Neural cell (in vitro differentiated cells): Measurements from ENCODE around the gene PGLYRP1. TPM values are rescaled to one million over a fixed set of nuclear protein-coding genes. Genes with fewer than 3 reads are reported as not detected.

Experiments
- H2AFZ ChIP-seq: fragments of 200-600, 300-800 bp; sonication (generic), shearing (Covaris generic); 2 replicates; pipeline ENCODE4 v1.6.0; 2014; ENCODE audit warnings: low read depth, mild to moderate bottlenecking, antibody characterized with exemption, low read length, moderate library complexity
- H3F3A ChIP-seq: fragments of 200-600 bp; shearing (Covaris generic); 2 replicates; pipeline ENCODE4 v1.6.1; 2016; ENCODE audit warnings: mild to moderate bottlenecking, moderate library complexity, mixed read lengths, antibody characterized with exemption, low read length; ENCODE audit not compliant: insufficient read depth, poor library complexity, severe bottlenecking
- H3K27ac ChIP-seq: fragments of 200-600, 300-800 bp; sonication (generic), shearing (Covaris generic); 2 replicates; pipeline ENCODE4 v1.5.1; 2014; ENCODE audit warnings: mild to moderate bottlenecking, low read length, moderate library complexity
- H3K27me3 ChIP-seq: fragments of 300-800, 200-600 bp; sonication (generic), shearing (Covaris generic); 2 replicates; pipeline ENCODE4 v1.6.0; 2014; ENCODE audit warnings: mild to moderate bottlenecking, low read depth, low read length, moderate library complexity; ENCODE audit not compliant: insufficient read depth
- H3K36me3 ChIP-seq: fragments of 300-800, 200-600 bp; sonication (generic), shearing (Covaris generic); 2 replicates; pipeline ENCODE4 v1.5.1; 2014; ENCODE audit warnings: mild to moderate bottlenecking, antibody characterized with exemption, low read length, moderate library complexity; ENCODE audit not compliant: insufficient read depth
- H3K4me2 ChIP-seq: fragments of 300-800, 200-600 bp; sonication (generic), shearing (Covaris generic); 2 replicates; pipeline ENCODE4 v1.6.0; 2014; ENCODE audit warnings: mild to moderate bottlenecking, low read length
- H3K4me3 ChIP-seq: fragments of 300-800, 200-600 bp; sonication (generic), shearing (Covaris generic); 2 replicates; pipeline ENCODE4 v1.5.1; 2014; ENCODE audit warnings: mild to moderate bottlenecking, low read length, moderate library complexity
- H3K79me2 ChIP-seq: fragments of 200-600 bp; shearing (Covaris generic); replicated peaks from 2 replicates; pipeline ENCODE4 v1.6.0; 2014; ENCODE audit warnings: mild to moderate bottlenecking, low read length, moderate library complexity; ENCODE audit not compliant: insufficient read depth
- H3K9ac ChIP-seq: fragments of 300-800, 200-600 bp; sonication (generic), shearing (Covaris generic); 2 replicates; pipeline ENCODE4 v1.6.1; 2016; ENCODE audit warnings: mild to moderate bottlenecking, low read length, mixed read lengths
- H3K9me2 ChIP-seq: fragments of 200-600 bp; shearing (Covaris generic); 2 replicates; pipeline ENCODE4 v1.6.1; 2016; ENCODE audit warnings: mild to moderate bottlenecking, low read length, mixed read lengths; ENCODE audit not compliant: insufficient read depth
- H3K9me3 ChIP-seq: fragments of 200-600, 300-800 bp; sonication (generic), shearing (Covaris generic); 2 replicates; pipeline ENCODE4 v1.6.1; 2016; ENCODE audit warnings: mild to moderate bottlenecking, mixed run types, low read length, moderate library complexity, mixed read lengths
- H4K20me1 ChIP-seq: fragments of 200-600 bp; shearing (Covaris generic); 2 replicates; pipeline ENCODE4 v1.6.1; 2016; ENCODE audit warnings: mild to moderate bottlenecking, mixed run types; ENCODE audit not compliant: insufficient read depth
- CTCF ChIP-seq: fragments of 450-650 bp; IDR thresholded peaks from 2 replicates; pipeline ENCODE4 v1.5.1; 2014; ENCODE audit warnings: antibody characterized with exemption, mild to moderate bottlenecking, moderate library complexity; ENCODE audit not compliant: poor library complexity, severe bottlenecking
- EP300 ChIP-seq: fragments of 450-650 bp; conservative IDR thresholded peaks from 2 replicates; pipeline ENCODE4 v1.6.1; 2014; ENCODE audit warnings: antibody characterized with exemption, mild to moderate bottlenecking, moderate library complexity; ENCODE audit not compliant: poor library complexity, severe bottlenecking
- EZH2 ChIP-seq: fragments of 200-600, 300-800 bp; shearing (Covaris generic), sonication (generic); IDR thresholded peaks from 2 replicates; pipeline ENCODE4 v1.6.1; 2014; ENCODE audit warnings: antibody characterized with exemption, low read length, borderline replicate concordance, mild to moderate bottlenecking; ENCODE audit not compliant: insufficient read depth, poor library complexity, severe bottlenecking
- MXI1 ChIP-seq: fragments of 450-650 bp; conservative IDR thresholded peaks from 2 replicates; pipeline ENCODE4 v1.6.1; 2014; ENCODE audit warnings: antibody characterized with exemption, mild to moderate bottlenecking; ENCODE audit not compliant: poor library complexity, severe bottlenecking
- POLR2AphosphoS5 ChIP-seq: IDR thresholded peaks from 2 replicates; pipeline ENCODE4 v1.6.1; 2012
- RAD21 ChIP-seq: fragments of 450-650 bp; conservative IDR thresholded peaks from 2 replicates; pipeline ENCODE4 v1.6.1; 2014; ENCODE audit warnings: antibody characterized with exemption, mild to moderate bottlenecking, moderate library complexity
- REST ChIP-seq: IDR thresholded peaks from 2 replicates; pipeline ENCODE4 v1.6.1; 2012; ENCODE audit warnings: borderline replicate concordance
- SMC3 ChIP-seq: fragments of 450-650 bp; conservative IDR thresholded peaks from 2 replicates; pipeline ENCODE4 v1.6.1; 2014; ENCODE audit warnings: antibody characterized with exemption, mild to moderate bottlenecking, moderate library complexity; ENCODE audit not compliant: poor library complexity
- TAF1 ChIP-seq: IDR thresholded peaks from 2 replicates; pipeline ENCODE4 v1.6.1; 2012; ENCODE audit warnings: low read depth
- polyA plus RNA-seq: library from polyadenylated mRNA; depleted of rRNA; stranded (reverse); fragments of >200 nt; gene quantifications from 2 replicates; pipeline ENCODE4 v1.2.3, GENCODE V29; 2014

Gene PGLYRP1
- polyA plus RNA-seq, 1 donor from 2014 or later = not detected

GRCh38 chr19:45972081-45972946, 50.5 kb downstream of the PGLYRP1 start:
- Histone ChIP-seq H3K36me3 (no peaks in the 10 kb centered on the region), H3K9me3 (no peaks in the 10 kb centered on the region), H3K4me2 (peak overlapping the region; percentile 52), H3K79me2 (peaks cover 71% of the 10 kb centered on the region), H2AFZ (no peak overlapping the region), H3K4me3 (peak overlapping the region; percentile 71), H3K27me3 (no peaks in the 10 kb centered on the region), H3K9ac (peak overlapping the region; percentile 98), H3K27ac (peak overlapping the region; percentile 92), H3K9me2 (no peaks in the 10 kb centered on the region), H4K20me1 (peaks cover 6% of the 10 kb centered on the region), H3F3A (no peaks in the 10 kb centered on the region)
- TF ChIP-seq EP300 (peak; percentile 29), CTCF (no peak), SMC3 (peak; percentile 21), POLR2AphosphoS5 (peak; percentile 33), REST (peak; percentile 82), MXI1 (peak; percentile 70), RAD21 (peak; percentile 26), TAF1 (no peak), EZH2 (no peak)

GRCh38 chr19:45971260-45971902, 51.5 kb downstream of the PGLYRP1 start:
- Histone ChIP-seq H3K9ac (peak overlapping the region; percentile 98), H3K27ac (peak overlapping the region; percentile 92)

More at GRCh38 chr19:45971260-45971902, 51.5 kb downstream of the PGLYRP1 start:
- peak overlapping the region; percentile 52 for H3K4me2 ChIP-seq
- no peak overlapping the region for H2AFZ ChIP-seq
- no peaks in the 10 kb centered on the region for H3K9me2 ChIP-seq
- no peaks in the 10 kb centered on the region for H3F3A ChIP-seq
- no peaks in the 10 kb centered on the region for H3K27me3 ChIP-seq
- peaks cover 78% of the 10 kb centered on the region for H3K79me2 ChIP-seq
- peak overlapping the region; percentile 71 for H3K4me3 ChIP-seq
- H4K20me1 ChIP-seq = peaks cover 6% of the 10 kb centered on the region
- TF ChIP-seq EP300 = no peak
- no peak for TF ChIP-seq EZH2
- TF ChIP-seq REST = no peak
- no peak for TF ChIP-seq RAD21
- no peak for TF ChIP-seq TAF1
- no peak for TF ChIP-seq SMC3
- TF ChIP-seq CTCF = no peak
- no peak for TF ChIP-seq MXI1
- TF ChIP-seq POLR2AphosphoS5 = no peak
- H3K9me3 ChIP-seq = no peaks in the 10 kb centered on the region
- H3K36me3 ChIP-seq = no peaks in the 10 kb centered on the region
